ENCODE measurements around the gene CDCA5. TPM values are rescaled to one million over a fixed set of nuclear protein-coding genes. Genes with fewer than 3 reads are reported as not detected.

The CDCA5 gene
- total RNA-seq, 1 donor from 2014 or later = 6.0 TPM

- Mint-ChIP-seq H3K27me3 (ENCODE audit: unreplicated experiment) (no peaks in the 10 kb centered on the region), H3K27ac (ENCODE audit: unreplicated experiment) (peak overlapping the region; percentile 18), H3K9me3 (ENCODE audit: unreplicated experiment) (no peaks in the 10 kb centered on the region), H3K4me3 (ENCODE audit: unreplicated experiment) (no peak overlapping the region), H3K4me1 (ENCODE audit: unreplicated experiment) (peaks cover 13% of the 10 kb centered on the region), H3K36me3 (ENCODE audit: unreplicated experiment) (peaks cover 5% of the 10 kb centered on the region)
- no peak for DNase-seq (ENCODE audit: extremely low spot score, unreplicated experiment)
- TF ChIP-seq CTCF (IDR thresholded peaks at IDR 0.05) = no peak
These were observed 18.6 kb upstream of the CDCA5 start for GRCh38 chr11:65102142-65103095.

- Mint-ChIP-seq H3K4me3 (ENCODE audit: unreplicated experiment) (no peak overlapping the region), H3K27ac (ENCODE audit: unreplicated experiment) (no peak overlapping the region), H3K27me3 (ENCODE audit: unreplicated experiment) (no peaks in the 10 kb centered on the region), H3K9me3 (ENCODE audit: unreplicated experiment) (no peaks in the 10 kb centered on the region), H3K36me3 (ENCODE audit: unreplicated experiment) (peaks cover 5% of the 10 kb centered on the region), H3K4me1 (ENCODE audit: unreplicated experiment) (peaks cover 21% of the 10 kb centered on the region)
- DNase-seq (ENCODE audit: extremely low spot score, unreplicated experiment) = no peak
- no peak for TF ChIP-seq CTCF (IDR thresholded peaks at IDR 0.05)
These were observed 17.0 kb upstream of the CDCA5 start for GRCh38 chr11:65100674-65101350.

GRCh38 chr11:65096926-65097325 lies 13.1 kb upstream of the CDCA5 start:
- Mint-ChIP-seq H3K27ac (ENCODE audit: unreplicated experiment) (no peak overlapping the region), H3K9me3 (ENCODE audit: unreplicated experiment) (no peaks in the 10 kb centered on the region), H3K4me1 (ENCODE audit: unreplicated experiment) (peaks cover 19% of the 10 kb centered on the region), H3K27me3 (ENCODE audit: unreplicated experiment) (no peaks in the 10 kb centered on the region), H3K36me3 (ENCODE audit: unreplicated experiment) (peaks cover 1% of the 10 kb centered on the region), H3K4me3 (ENCODE audit: unreplicated experiment) (peak overlapping the region; percentile 87)
- DNase-seq (ENCODE audit: extremely low spot score, unreplicated experiment) = no peak
- TF ChIP-seq CTCF (IDR thresholded peaks at IDR 0.05) = no peak

- Mint-ChIP-seq H3K27me3 (ENCODE audit: unreplicated experiment) (no peaks in the 10 kb centered on the region), H3K4me3 (ENCODE audit: unreplicated experiment) (peak within 1 kb of the TSS; percentile 87), H3K9me3 (ENCODE audit: unreplicated experiment) (no peaks in the 10 kb centered on the region), H3K27ac (ENCODE audit: unreplicated experiment) (peak within 1 kb of the TSS; percentile 95), H3K36me3 (ENCODE audit: unreplicated experiment) (peaks cover 1% of the 10 kb centered on the region), H3K4me1 (ENCODE audit: unreplicated experiment) (peaks cover 15% of the 10 kb centered on the region)
- no peak for TF ChIP-seq CTCF (IDR thresholded peaks at IDR 0.05)
- peak; percentile 91 for DNase-seq (ENCODE audit: extremely low spot score, unreplicated experiment)
These were observed 12.3 kb upstream of the CDCA5 start, which contains the start of gene VPS51 for GRCh38 chr11:65095974-65096806. VPS51 (plus strand) TSS chr11:65096214; CDS start chr11:65096251, 37 bp downstream.

Measured in osteocyte (in vitro differentiated cells).